Gastrocnemius medialis (tissue), 4 donors: ENCODE results near the gene FERD3L. TPM values are rescaled to one million over a fixed set of nuclear protein-coding genes. Genes with fewer than 3 reads are reported as not detected.

Experiments
- ATAC-seq, 2 donors: fragments of 150-250 bp; one replicate each; pipeline ENCODE4 v1.9.1; 2016
- DNase-seq, 2 donors: peaks; one replicate each; pipeline ENCODE4 v3.0.0-alpha.2; 2019
- H3K27ac ChIP-seq, 4 donors: fragments of 200-600 bp; sonication (generic); 1 replicate in 1 of 4; 2 replicates in 3 of 4; pipeline ENCODE4 v1.5.1; 2016 to 2018; ENCODE audit warnings: mild to moderate bottlenecking in 2 of 4, moderate library complexity in 1 of 4
- H3K27me3 ChIP-seq, 3 donors: fragments of 200-600 bp; sonication (generic) in 2 of 3; 1 replicate in 1 of 3; 2 replicates in 2 of 3; pipeline versions ENCODE4 v1.5.1 to v1.6.0; 2016 to 2019; ENCODE audit warnings: mild to moderate bottlenecking in 1 of 3, moderate library complexity in 1 of 3
- H3K36me3 ChIP-seq, 2 donors: fragments of 200-600 bp; sonication (generic) in 1 of 2; one replicate each; pipeline ENCODE4 v1.5.1; 2017 to 2018
- H3K4me1 ChIP-seq, 2 donors: fragments of 200-600 bp; sonication (generic) in 1 of 2; one replicate each; pipeline ENCODE4 v1.5.1; 2016 to 2017; ENCODE audit warnings: mild to moderate bottlenecking in 2 of 2
- H3K4me3 ChIP-seq, 4 donors: fragments of 200-600 bp; sonication (generic) in 3 of 4; 1 replicate in 1 of 4; 2 replicates in 3 of 4; pipeline ENCODE4 v1.5.1; 2016 to 2019; ENCODE audit warnings: mild to moderate bottlenecking in 2 of 4
- H3K9me3 ChIP-seq, 3 donors: fragments of 200-600 bp; sonication (generic) in 2 of 3; 1 replicate in 1 of 3; 2 replicates in 2 of 3; pipeline ENCODE4 v1.5.1; 2016 to 2019
- POLR2A ChIP-seq, 2 donors: fragments of 450-650 bp; IDR thresholded peaks; one replicate each; pipeline ENCODE4 v1.6.1; 2017; ENCODE audit warnings: antibody characterized with exemption in 2 of 2, mild to moderate bottlenecking in 2 of 2, moderate library complexity in 2 of 2
- in situ Hi-C, 4 donors: fragments of 200-750 bp; cut with MboI; loops; one replicate each; pipeline versions ENCODE4 v1.15.0 to v1.8.0; 2017; ENCODE audit warnings: low sequenced_read_pairs in 4 of 4
- intact Hi-C: fragments of 100-400 bp; cut with DNase I; formaldehyde crosslinking; loops from one replicate; pipeline ENCODE4 v1.15.1; 2023; ENCODE audit warnings: low total_unique reads
- total RNA-seq, 4 donors: library from RNA; depleted of rRNA; stranded (reverse); fragments of >200 nt; gene quantifications; one replicate each; pipeline versions ENCODE4 v1.1.0 to v1.2.3, GENCODE V29; 2016
- TF ChIP-seq, protein P1 (sequence below), 5 experiments: fragments of 450-650 bp in 3 of 5; fragments of 200-600 bp in 2 of 5; sonication (generic) in 2 of 5; IDR thresholded peaks in 4 of 5; conservative IDR thresholded peaks in 1 of 5; 1 replicate in 4 of 5; 2 replicates in 1 of 5; pipeline ENCODE4 v1.5.1; 2016 to 2019; ENCODE audit warnings: antibody characterized with exemption in 5 of 5, mild to moderate bottlenecking in 3 of 5, moderate library complexity in 3 of 5

The FERD3L gene
- total RNA-seq, 4 donors from 2014 or later = not detected

DNA sequence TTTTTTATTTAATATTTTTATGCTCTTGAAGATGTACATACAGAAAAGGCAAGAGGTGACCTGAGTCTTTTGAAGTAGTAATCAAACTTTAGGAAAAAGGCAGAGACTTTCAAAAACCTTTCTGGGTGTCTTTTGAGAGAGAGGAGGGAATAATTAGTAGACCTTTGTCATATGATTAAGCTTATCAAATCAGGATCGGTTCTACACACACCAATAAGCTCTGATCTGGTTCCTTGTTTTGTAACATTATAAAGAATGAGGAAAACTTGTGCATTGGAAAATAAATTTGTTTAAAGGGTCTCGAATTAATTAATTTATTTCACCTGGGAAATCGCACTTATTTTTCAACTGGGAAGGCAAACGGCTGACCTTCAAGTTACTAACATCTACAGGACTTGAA lies 39.7 kb downstream of the FERD3L start:
- H3K4me3 ChIP-seq = no peak overlapping the region
- H3K4me1 ChIP-seq = peaks cover 0 to 8% of the 10 kb centered on the region in 2 donors
- TF ChIP-seq POLR2A (IDR thresholded peaks at IDR 0.05) = no peak
- TF ChIP-seq, protein P1, sequence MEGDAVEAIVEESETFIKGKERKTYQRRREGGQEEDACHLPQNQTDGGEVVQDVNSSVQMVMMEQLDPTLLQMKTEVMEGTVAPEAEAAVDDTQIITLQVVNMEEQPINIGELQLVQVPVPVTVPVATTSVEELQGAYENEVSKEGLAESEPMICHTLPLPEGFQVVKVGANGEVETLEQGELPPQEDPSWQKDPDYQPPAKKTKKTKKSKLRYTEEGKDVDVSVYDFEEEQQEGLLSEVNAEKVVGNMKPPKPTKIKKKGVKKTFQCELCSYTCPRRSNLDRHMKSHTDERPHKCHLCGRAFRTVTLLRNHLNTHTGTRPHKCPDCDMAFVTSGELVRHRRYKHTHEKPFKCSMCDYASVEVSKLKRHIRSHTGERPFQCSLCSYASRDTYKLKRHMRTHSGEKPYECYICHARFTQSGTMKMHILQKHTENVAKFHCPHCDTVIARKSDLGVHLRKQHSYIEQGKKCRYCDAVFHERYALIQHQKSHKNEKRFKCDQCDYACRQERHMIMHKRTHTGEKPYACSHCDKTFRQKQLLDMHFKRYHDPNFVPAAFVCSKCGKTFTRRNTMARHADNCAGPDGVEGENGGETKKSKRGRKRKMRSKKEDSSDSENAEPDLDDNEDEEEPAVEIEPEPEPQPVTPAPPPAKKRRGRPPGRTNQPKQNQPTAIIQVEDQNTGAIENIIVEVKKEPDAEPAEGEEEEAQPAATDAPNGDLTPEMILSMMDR (IDR thresholded peaks at IDR 0.05 in 4 of 5, conservative IDR thresholded peaks at IDR 0.05 in 1 of 5) = no peak
- in situ Hi-C loops = no loop called here
- DNase-seq (no peak), ATAC-seq (no peak)
- H3K27ac ChIP-seq = no peak overlapping the region
- intact Hi-C loops = no loop called here
- peaks cover 58 to 76% (median 63%) of the 10 kb centered on the region in 3 donors for H3K27me3 ChIP-seq
- H3K9me3 ChIP-seq = no peaks in the 10 kb centered on the region
- H3K36me3 ChIP-seq = no peaks in the 10 kb centered on the region

- H3K36me3 ChIP-seq = no peaks in the 10 kb centered on the region
- H3K27me3 ChIP-seq = peaks cover 53 to 69% (median 56%) of the 10 kb centered on the region in 3 donors
- intact Hi-C loops (no loop called here), in situ Hi-C loops (no loop called here)
- H3K9me3 ChIP-seq = no peaks in the 10 kb centered on the region
- H3K27ac ChIP-seq = no peak overlapping the region
- ATAC-seq (no peak), DNase-seq (no peak)
- H3K4me1 ChIP-seq = peaks cover 0 to 8% of the 10 kb centered on the region in 2 donors
- H3K4me3 ChIP-seq = no peak overlapping the region
- TF ChIP-seq, protein P1 (IDR thresholded peaks at IDR 0.05 in 4 of 5, conservative IDR thresholded peaks at IDR 0.05 in 1 of 5) = no peak
- no peak for TF ChIP-seq POLR2A (IDR thresholded peaks at IDR 0.05)
These were observed 40.4 kb downstream of the FERD3L start for GRCh38 chr7:19104811-19105210.

GRCh38 chr7:19102884-19103283 lies 42.3 kb downstream of the FERD3L start:
- peaks cover 0 to 8% of the 10 kb centered on the region in 2 donors for H3K4me1 ChIP-seq
- intact Hi-C loops = no loop called here
- DNase-seq = no peak
- in situ Hi-C loops = no loop called here
- no peak overlapping the region for H3K27ac ChIP-seq
- H3K4me3 ChIP-seq = no peak overlapping the region
- ATAC-seq = no peak
- H3K36me3 ChIP-seq = no peaks in the 10 kb centered on the region
- H3K9me3 ChIP-seq = no peaks in the 10 kb centered on the region
- TF ChIP-seq, protein P1 (IDR thresholded peaks at IDR 0.05 in 4 of 5, conservative IDR thresholded peaks at IDR 0.05 in 1 of 5) = no peak
- TF ChIP-seq POLR2A (IDR thresholded peaks at IDR 0.05) = no peak
- H3K27me3 ChIP-seq = peaks cover 37 to 51% (median 37%) of the 10 kb centered on the region in 3 donors

GRCh38 chr7:19101909-19102308 lies 43.3 kb downstream of the FERD3L start:
- in situ Hi-C loops (no loop called here), intact Hi-C loops (no loop called here)
- TF ChIP-seq, protein P1 (IDR thresholded peaks at IDR 0.05 in 4 of 5, conservative IDR thresholded peaks at IDR 0.05 in 1 of 5) = no peak
- no peak for TF ChIP-seq POLR2A (IDR thresholded peaks at IDR 0.05)
- no peak for ATAC-seq
- Histone ChIP-seq H3K27me3 (peaks cover 27 to 41% (median 27%) of the 10 kb centered on the region in 3 donors), H3K9me3 (no peaks in the 10 kb centered on the region), H3K36me3 (no peaks in the 10 kb centered on the region), H3K27ac (no peak overlapping the region), H3K4me3 (no peak overlapping the region), H3K4me1 (peaks cover 0 to 8% of the 10 kb centered on the region in 2 donors)
- DNase-seq = no peak

DNA sequence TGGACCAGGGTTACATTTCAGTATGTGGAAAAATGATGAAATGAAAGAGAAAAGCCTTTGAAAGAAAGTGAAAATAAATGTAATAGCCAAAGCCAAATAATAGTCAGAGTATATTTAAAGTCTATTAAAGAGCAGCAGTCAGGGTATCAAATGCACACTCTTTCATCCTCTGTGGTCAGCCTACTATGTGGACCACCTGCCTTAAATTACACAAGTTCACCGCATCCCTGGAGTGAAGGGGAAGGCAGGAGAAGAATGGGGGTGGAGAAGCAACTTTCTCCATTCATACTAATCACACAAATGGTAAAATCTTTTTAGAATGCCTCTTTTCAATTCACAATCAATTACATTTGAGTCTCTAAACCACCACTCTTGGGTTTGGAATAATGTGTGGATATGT lies 43.7 kb downstream of the FERD3L start:
- DNase-seq = no peak
- ATAC-seq = no peak
- intact Hi-C loops (no loop called here), in situ Hi-C loops (no loop called here)
- TF ChIP-seq, protein P1 (IDR thresholded peaks at IDR 0.05 in 4 of 5, conservative IDR thresholded peaks at IDR 0.05 in 1 of 5) = no peak
- TF ChIP-seq POLR2A (IDR thresholded peaks at IDR 0.05) = no peak
- Histone ChIP-seq H3K4me1 (peaks cover 0 to 6% of the 10 kb centered on the region in 2 donors), H3K36me3 (no peaks in the 10 kb centered on the region), H3K4me3 (no peak overlapping the region), H3K27ac (no peak overlapping the region), H3K9me3 (no peaks in the 10 kb centered on the region), H3K27me3 (peaks cover 23 to 37% (median 23%) of the 10 kb centered on the region in 3 donors)
